ENCODE data around the gene FAM114A1. TPM values are rescaled to one million over a fixed set of nuclear protein-coding genes. Genes with fewer than 3 reads are reported as not detected.

FAM114A1 gene
- total RNA-seq, 1 experiment from 2014 or later, result 32.0 TPM

DNA sequence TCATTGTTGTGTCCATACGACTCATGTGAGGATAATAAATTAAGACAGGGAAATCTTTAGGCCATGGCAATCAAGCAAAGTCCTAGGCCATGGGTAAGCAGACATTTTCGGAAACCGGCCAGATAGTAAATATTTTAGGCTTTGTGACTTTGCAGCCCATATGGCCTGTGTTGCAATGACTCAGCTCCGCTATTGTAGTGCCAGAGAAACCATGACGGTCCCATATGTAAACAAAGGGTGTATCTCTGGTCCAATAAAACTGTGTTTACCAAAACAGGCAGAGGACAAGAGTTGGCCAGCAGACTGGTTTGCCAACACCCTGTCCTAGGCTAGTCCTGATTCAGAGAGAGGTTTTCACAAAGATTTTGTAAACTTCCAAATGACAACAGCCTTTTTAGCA lies 5.0 kb downstream of the FAM114A1 start:
- Histone ChIP-seq H3K9me3 (ENCODE audit: control insufficient read depth, insufficient read depth, low read depth, low read length) (no peaks in the 10 kb centered on the region), H3K36me3 (ENCODE audit: control insufficient read depth, insufficient read depth, low read length) (peaks cover 4% of the 10 kb centered on the region; the same call in 1 of the 2 replicates), H3K27me3 (ENCODE audit: control insufficient read depth, insufficient read depth, low read length) (no peaks in the 10 kb centered on the region), H3K27ac (ENCODE audit: low read length) (no peak overlapping the region), H3K4me3 (ENCODE audit: low read depth in 2 of 2, low read length in 2 of 2) (no peak overlapping the region), H3K4me1 (ENCODE audit: control insufficient read depth, insufficient read depth, low read length) (peaks cover 11% of the 10 kb centered on the region)
- BruUV-seq (replicated peaks), result no TSS peak
- in situ Hi-C loops (cut with HindIII; ENCODE audit: low pct_unique_long_range_greater_than_20kb, low sequenced_read_pairs), result no loop called here
- intact Hi-C loops (cut with micrococcal nuclease; ENCODE audit: unreplicated experiment), result no loop called here
- TF ChIP-seq TCF7L2 (IDR thresholded peaks at IDR 0.05; ENCODE audit: low read depth, low read length) (no peak), REST (IDR thresholded peaks at IDR 0.05; ENCODE audit: insufficient read depth in 1 of 2, low read depth in 2 of 2, low read length in 1 of 2) (no peak), SIN3A (IDR thresholded peaks at IDR 0.05; ENCODE audit: borderline replicate concordance, insufficient read depth, low read depth, low read length) (no peak), POLR2AphosphoS5 (IDR thresholded peaks at IDR 0.05; ENCODE audit: low read depth, low read length) (no peak)
- TF ChIP-seq, protein P1, sequence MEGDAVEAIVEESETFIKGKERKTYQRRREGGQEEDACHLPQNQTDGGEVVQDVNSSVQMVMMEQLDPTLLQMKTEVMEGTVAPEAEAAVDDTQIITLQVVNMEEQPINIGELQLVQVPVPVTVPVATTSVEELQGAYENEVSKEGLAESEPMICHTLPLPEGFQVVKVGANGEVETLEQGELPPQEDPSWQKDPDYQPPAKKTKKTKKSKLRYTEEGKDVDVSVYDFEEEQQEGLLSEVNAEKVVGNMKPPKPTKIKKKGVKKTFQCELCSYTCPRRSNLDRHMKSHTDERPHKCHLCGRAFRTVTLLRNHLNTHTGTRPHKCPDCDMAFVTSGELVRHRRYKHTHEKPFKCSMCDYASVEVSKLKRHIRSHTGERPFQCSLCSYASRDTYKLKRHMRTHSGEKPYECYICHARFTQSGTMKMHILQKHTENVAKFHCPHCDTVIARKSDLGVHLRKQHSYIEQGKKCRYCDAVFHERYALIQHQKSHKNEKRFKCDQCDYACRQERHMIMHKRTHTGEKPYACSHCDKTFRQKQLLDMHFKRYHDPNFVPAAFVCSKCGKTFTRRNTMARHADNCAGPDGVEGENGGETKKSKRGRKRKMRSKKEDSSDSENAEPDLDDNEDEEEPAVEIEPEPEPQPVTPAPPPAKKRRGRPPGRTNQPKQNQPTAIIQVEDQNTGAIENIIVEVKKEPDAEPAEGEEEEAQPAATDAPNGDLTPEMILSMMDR (IDR thresholded peaks at IDR 0.05), result no peak
- ChIA-PET CTCF (no interaction called here), POLR2A (no interaction called here)
- ATAC-seq (no peak), DNase-seq (ENCODE audit: low read depth, low spot score) (no peak)

- Histone ChIP-seq H3K27me3 (ENCODE audit: control insufficient read depth, insufficient read depth, low read length) (no peaks in the 10 kb centered on the region), H3K27ac (ENCODE audit: low read length) (no peak overlapping the region), H3K4me3 (ENCODE audit: low read depth in 2 of 2, low read length in 2 of 2) (no peak overlapping the region), H3K4me1 (ENCODE audit: control insufficient read depth, insufficient read depth, low read length) (peaks cover 9% of the 10 kb centered on the region), H3K9me3 (ENCODE audit: control insufficient read depth, insufficient read depth, low read depth, low read length) (no peaks in the 10 kb centered on the region), H3K36me3 (ENCODE audit: control insufficient read depth, insufficient read depth, low read length) (no peaks in the 10 kb centered on the region)
- in situ Hi-C loops (cut with HindIII; ENCODE audit: low pct_unique_long_range_greater_than_20kb, low sequenced_read_pairs) (no loop called here), intact Hi-C loops (cut with micrococcal nuclease; ENCODE audit: unreplicated experiment) (no loop called here)
- TF ChIP-seq, protein P1 (IDR thresholded peaks at IDR 0.05), result no peak
- TF ChIP-seq TCF7L2 (IDR thresholded peaks at IDR 0.05; ENCODE audit: low read depth, low read length) (no peak), REST (IDR thresholded peaks at IDR 0.05; ENCODE audit: insufficient read depth in 1 of 2, low read depth in 2 of 2, low read length in 1 of 2) (no peak), POLR2AphosphoS5 (IDR thresholded peaks at IDR 0.05; ENCODE audit: low read depth, low read length) (no peak), SIN3A (IDR thresholded peaks at IDR 0.05; ENCODE audit: borderline replicate concordance, insufficient read depth, low read depth, low read length) (no peak)
- ChIA-PET POLR2A (no interaction called here), CTCF (no interaction called here)
- no peak for ATAC-seq
- no peak for DNase-seq (ENCODE audit: low read depth, low spot score)
- no TSS peak for BruUV-seq (replicated peaks)
These were observed 5.8 kb downstream of the FAM114A1 start for GRCh38 chr4:38873290-38873944.
